Lung (tissue), 12 donors: Measurements from ENCODE around the gene MYRIP. TPM values are rescaled to one million over a fixed set of nuclear protein-coding genes. Genes with fewer than 3 reads are reported as not detected.
A peak's percentile ranks its signal among the peaks of the same experiment; 100 is the strongest.

Experiments
- ATAC-seq: fragments of 200-7000 bp; cut with Tn5 transposase; one replicate; pipeline ENCODE4 v1.9.1; 2020; ENCODE audit warnings: moderate number of reproducible peaks; ENCODE audit not compliant: insufficient read depth, low FRiP score
- DNase-seq, 3 donors: peaks; one replicate each; pipeline ENCODE4 v3.0.0-alpha.2; 2013 to 2017
- H3K27ac ChIP-seq, 2 donors: one replicate each; pipeline ENCODE4 v1.5.1; 2013; ENCODE audit warnings: mild to moderate bottlenecking in 2 of 2, moderate library complexity in 2 of 2, control low read depth in 1 of 2, inconsistent platforms in 1 of 2, low read depth in 1 of 2, low read length in 1 of 2
- H3K27me3 ChIP-seq, 3 donors: one replicate each; pipeline ENCODE4 v1.5.1; 2013; ENCODE audit warnings: low read length in 2 of 3; ENCODE audit not compliant: control insufficient read depth in 3 of 3, insufficient read depth in 3 of 3
- H3K36me3 ChIP-seq, 4 donors: one replicate each; pipeline ENCODE4 v1.5.1; 2013; ENCODE audit warnings: low read length in 4 of 4, mild to moderate bottlenecking in 1 of 4, moderate library complexity in 1 of 4; ENCODE audit not compliant: control insufficient read depth in 4 of 4, insufficient read depth in 4 of 4
- H3K4me1 ChIP-seq, 5 donors: one replicate each; pipeline ENCODE4 v1.5.1; 2013; ENCODE audit warnings: low read length in 5 of 5, mild to moderate bottlenecking in 2 of 5, moderate library complexity in 1 of 5; ENCODE audit not compliant: control insufficient read depth in 5 of 5, insufficient read depth in 5 of 5
- H3K4me3 ChIP-seq: one replicate; pipeline ENCODE4 v1.5.1; 2013; ENCODE audit warnings: mild to moderate bottlenecking, control low read depth, moderate library complexity
- H3K9ac ChIP-seq, 2 donors: one replicate each; pipeline ENCODE4 v1.5.1; 2013; ENCODE audit warnings: low read length in 2 of 2, control low read depth in 1 of 2; ENCODE audit not compliant: insufficient read depth in 1 of 2
- H3K9me3 ChIP-seq, 4 donors: one replicate each; pipeline ENCODE4 v1.5.1; 2013; ENCODE audit warnings: low read length in 3 of 4, mild to moderate bottlenecking in 1 of 4, moderate library complexity in 1 of 4; ENCODE audit not compliant: control insufficient read depth in 4 of 4, insufficient read depth in 3 of 4
- WGBS, 2 donors: extraction: QIAGEN DNeasy Blood & Tissue Kit; methylation state at CpG; one replicate each; pipeline ENCODE4 v1.1.7; 2013; 5-methylcytosine and 5-hydroxymethylcytosine counted together
- polyA plus RNA-seq, 2 donors: library from polyadenylated mRNA; stranded (reverse); fragments of 200-250 nt; gene quantifications; one replicate each; pipeline ENCODE4 v1.2.1, GENCODE V29; 2013
- total RNA-seq, 2 donors: library from RNA; depleted of rRNA in 1 of 2; stranded (reverse); fragments of >200 nt in 1 of 2; gene quantifications; one replicate each; pipeline ENCODE4 v1.2.1, GENCODE V29; 2014 to 2021
- TF ChIP-seq, protein P1 (sequence below): IDR thresholded peaks from 2 replicates; pipeline ENCODE4 v1.5.1; 2012; ENCODE audit warnings: mild to moderate bottlenecking; ENCODE audit errors: control extremely low read depth, extremely low read depth
- donor health status: control.
- donor health status: control.
- donor health status: Bipolar disorder and iron deficiency.
- donor health status: healthy.
- donor health status: DM: yes; HTN: yes; CAD: no.

Gene MYRIP
- total and polyA plus RNA-seq, 4 donors = 0.30 to 2.5 (median 0.77) TPM

DNA sequence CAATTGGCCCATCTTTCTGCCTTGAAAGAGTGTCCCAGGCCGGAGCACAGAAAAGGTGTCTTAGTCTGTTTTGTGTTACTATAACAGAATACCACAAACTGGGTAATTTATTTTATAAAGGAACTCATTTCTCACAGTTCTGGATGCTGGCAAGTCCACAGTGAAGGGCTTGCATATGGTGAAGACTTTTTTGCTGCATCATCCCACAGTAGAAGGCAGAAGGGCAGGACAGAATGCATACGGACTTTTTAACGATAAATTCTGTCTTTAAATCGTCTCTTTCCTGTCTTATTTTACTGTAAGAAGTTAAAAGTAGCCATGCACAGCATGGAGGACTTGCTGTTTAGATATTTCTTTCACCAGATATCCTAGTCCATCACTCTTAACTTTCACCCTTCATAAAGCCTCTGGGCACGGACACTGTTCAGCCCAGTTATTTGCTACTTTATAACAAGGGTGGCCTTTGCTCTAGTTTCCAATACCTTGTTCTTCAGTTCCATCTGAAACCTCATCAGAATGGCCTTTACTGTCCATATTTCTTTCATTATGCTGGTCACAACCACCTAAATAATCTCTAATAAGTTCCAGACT is 489.8 kb downstream of the MYRIP start:
- no peak overlapping the region for H3K4me3 ChIP-seq
- peak overlapping the region; percentile 16 to 53 for H3K27ac ChIP-seq
- H3K9ac ChIP-seq = no peak overlapping the region
- H3K4me1 ChIP-seq = peaks cover 0 to 23% (median 0%) of the 10 kb centered on the region in 5 donors
- no peaks in the 10 kb centered on the region for H3K9me3 ChIP-seq
- 64 to 85% methylated on average over 5 of the region's 5 CpGs for WGBS, 2 donors
- DNase-seq = no peak
- peaks cover 0 to 5% (median under 1%) of the 10 kb centered on the region in 4 donors for H3K36me3 ChIP-seq
- no peak for ATAC-seq
- no peaks in the 10 kb centered on the region for H3K27me3 ChIP-seq
- TF ChIP-seq, protein P1, sequence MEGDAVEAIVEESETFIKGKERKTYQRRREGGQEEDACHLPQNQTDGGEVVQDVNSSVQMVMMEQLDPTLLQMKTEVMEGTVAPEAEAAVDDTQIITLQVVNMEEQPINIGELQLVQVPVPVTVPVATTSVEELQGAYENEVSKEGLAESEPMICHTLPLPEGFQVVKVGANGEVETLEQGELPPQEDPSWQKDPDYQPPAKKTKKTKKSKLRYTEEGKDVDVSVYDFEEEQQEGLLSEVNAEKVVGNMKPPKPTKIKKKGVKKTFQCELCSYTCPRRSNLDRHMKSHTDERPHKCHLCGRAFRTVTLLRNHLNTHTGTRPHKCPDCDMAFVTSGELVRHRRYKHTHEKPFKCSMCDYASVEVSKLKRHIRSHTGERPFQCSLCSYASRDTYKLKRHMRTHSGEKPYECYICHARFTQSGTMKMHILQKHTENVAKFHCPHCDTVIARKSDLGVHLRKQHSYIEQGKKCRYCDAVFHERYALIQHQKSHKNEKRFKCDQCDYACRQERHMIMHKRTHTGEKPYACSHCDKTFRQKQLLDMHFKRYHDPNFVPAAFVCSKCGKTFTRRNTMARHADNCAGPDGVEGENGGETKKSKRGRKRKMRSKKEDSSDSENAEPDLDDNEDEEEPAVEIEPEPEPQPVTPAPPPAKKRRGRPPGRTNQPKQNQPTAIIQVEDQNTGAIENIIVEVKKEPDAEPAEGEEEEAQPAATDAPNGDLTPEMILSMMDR = no peak

DNA sequence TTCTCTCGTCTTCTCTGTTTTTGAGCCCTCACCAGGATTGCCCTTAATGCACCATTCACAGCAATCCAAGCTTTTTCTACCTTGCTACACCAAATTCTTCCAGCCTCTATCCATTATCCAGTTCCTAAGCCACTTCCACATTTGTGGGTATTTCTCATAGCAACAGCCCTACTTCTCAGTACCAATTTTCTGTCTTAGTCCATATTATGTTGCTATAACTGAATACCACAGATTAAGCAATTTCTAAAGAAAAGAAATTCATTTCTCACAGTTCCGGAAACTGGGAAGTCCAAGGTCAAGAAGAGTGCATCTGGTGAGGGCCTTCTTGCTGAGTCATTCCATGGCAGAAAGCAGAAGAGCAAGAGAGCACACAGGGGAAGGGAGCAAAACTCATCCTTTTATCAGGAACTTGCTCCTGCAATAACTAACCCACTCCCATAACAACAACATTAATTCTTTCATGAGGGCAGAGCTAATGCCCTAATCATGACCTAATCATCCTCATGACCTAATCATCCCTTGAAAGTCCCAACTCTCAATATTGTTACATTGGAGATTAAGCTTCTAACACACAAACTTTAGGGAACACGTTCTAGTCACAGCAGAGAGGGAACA is 490.4 kb downstream of the MYRIP start:
- 39 to 68% methylated on average over 3 of the region's 3 CpGs for WGBS, 2 donors
- no peak overlapping the region for H3K9ac ChIP-seq
- no peaks in the 10 kb centered on the region for H3K27me3 ChIP-seq
- peaks cover 0 to 3% (median 0%) of the 10 kb centered on the region in 4 donors for H3K36me3 ChIP-seq
- TF ChIP-seq, protein P1 = no peak
- peak overlapping the region in 1 of 2 donors; percentile 21 for H3K27ac ChIP-seq
- ATAC-seq = peak; percentile 86
- peak in 1 of 3 donors; percentile 9 for DNase-seq
- H3K4me1 ChIP-seq = peaks cover 0 to 23% (median 0%) of the 10 kb centered on the region in 5 donors
- no peak overlapping the region for H3K4me3 ChIP-seq
- no peaks in the 10 kb centered on the region for H3K9me3 ChIP-seq

DNA sequence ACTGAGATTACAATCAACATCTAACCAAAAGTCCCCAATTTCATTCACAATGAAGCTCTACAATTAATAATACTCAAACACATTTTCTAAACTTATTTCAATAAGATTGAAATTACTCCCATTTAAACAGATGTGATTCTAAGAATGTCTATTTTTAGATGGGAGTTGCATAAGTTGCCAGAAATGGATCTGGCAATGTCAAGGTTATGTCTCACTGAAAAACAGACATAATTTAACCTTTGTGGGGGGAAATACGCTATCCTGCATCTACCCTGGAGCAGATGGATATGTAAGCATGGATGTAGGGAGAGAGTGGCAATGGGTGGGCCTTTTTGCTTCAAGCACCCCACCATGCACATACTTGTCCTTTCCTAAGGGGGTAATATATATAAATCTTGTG is 493.4 kb downstream of the MYRIP start:
- DNase-seq (no peak), ATAC-seq (no peak)
- no peaks in the 10 kb centered on the region for H3K36me3 ChIP-seq
- peaks cover 0 to 23% (median 0%) of the 10 kb centered on the region in 5 donors for H3K4me1 ChIP-seq
- H3K27ac ChIP-seq = peak overlapping the region in 1 of 2 donors; percentile 84
- H3K27me3 ChIP-seq = no peaks in the 10 kb centered on the region
- no peak overlapping the region for H3K9ac ChIP-seq
- H3K4me3 ChIP-seq = no peak overlapping the region
- no peaks in the 10 kb centered on the region for H3K9me3 ChIP-seq
- WGBS, 2 donors = 66 to 69% methylated on average over 1 of the region's 1 CpG
- TF ChIP-seq, protein P1 = no peak
